HG03342 (cell line): ENCODE measurements around the gene FRMD4B.
"Not testable (repeated sequence)": the region's sequence is repeated elsewhere in the genome, so short reads cannot be mapped to it uniquely, and the experiment has no call there.

ENCODE experiments used
- ATAC-seq: cut with Tn5 transposase; IDR thresholded peaks from one replicate; pipeline ENCODE4 v1.9.1; 2021; ENCODE audit warnings: mild to moderate bottlenecking, moderate library complexity; ENCODE audit not compliant: unreplicated experiment

The FRMD4B gene

GRCh38 chr3:69251078-69251805, 134.6 kb downstream of the FRMD4B start:
- ATAC-seq, result no peak

- ATAC-seq, result no peak
These were observed 135.9 kb downstream of the FRMD4B start for GRCh38 chr3:69250014-69250413.

GRCh38 chr3:69249001-69249400, 136.9 kb downstream of the FRMD4B start:
- ATAC-seq, result no peak

- ATAC-seq, result no peak
These were observed 137.5 kb downstream of the FRMD4B start for GRCh38 chr3:69248436-69248835.

- no peak for ATAC-seq
These were observed 139.3 kb downstream of the FRMD4B start for GRCh38 chr3:69246612-69247011.

- ATAC-seq, result no peak
These were observed 141.8 kb downstream of the FRMD4B start for GRCh38 chr3:69244039-69244438.

- ATAC-seq, result no peak
These were observed 144.1 kb downstream of the FRMD4B start for GRCh38 chr3:69241769-69242168.

- ATAC-seq, result peak; percentile 63
These were observed 145.0 kb downstream of the FRMD4B start for GRCh38 chr3:69240651-69241568.

- no peak for ATAC-seq
These were observed 146.8 kb downstream of the FRMD4B start for GRCh38 chr3:69239063-69239462.

GRCh38 chr3:69236812-69237707, 148.8 kb downstream of the FRMD4B start:
- ATAC-seq, result no peak

GRCh38 chr3:69235882-69236281, 150.0 kb downstream of the FRMD4B start:
- no peak for ATAC-seq

- not testable (repeated sequence) for ATAC-seq
These were observed 150.7 kb downstream of the FRMD4B start for GRCh38 chr3:69235227-69235626.

- no peak for ATAC-seq
These were observed 153.4 kb downstream of the FRMD4B start for GRCh38 chr3:69232482-69232881.

- ATAC-seq, result no peak
These were observed 153.9 kb downstream of the FRMD4B start for GRCh38 chr3:69231929-69232440.

GRCh38 chr3:69226071-69226470, 159.8 kb downstream of the FRMD4B start:
- no peak for ATAC-seq

- no peak for ATAC-seq
These were observed 166.7 kb downstream of the FRMD4B start for GRCh38 chr3:69219101-69219708.

- no peak for ATAC-seq
These were observed 167.8 kb downstream of the FRMD4B start for GRCh38 chr3:69218079-69218478.

GRCh38 chr3:69216981-69217380, 168.9 kb downstream of the FRMD4B start:
- no peak for ATAC-seq

- no peak for ATAC-seq
These were observed 171.6 kb downstream of the FRMD4B start for GRCh38 chr3:69214241-69214640.

- peak; percentile 78 for ATAC-seq
These were observed 173.3 kb downstream of the FRMD4B start for GRCh38 chr3:69212411-69213160.
